Activated CD4-positive, alpha-beta memory T cell treated with anti-CD3 and anti-CD28 coated beads, Interleukin-2, amount 10 ng/mL, durations not matched to agents 7 days and 5 days (primary cell): ENCODE measurements around the gene FOXJ3. TPM values are rescaled to one million over a fixed set of nuclear protein-coding genes. Genes with fewer than 3 reads are reported as not detected.

Source experiments
- CTCF ChIA-PET: fragments of 350-600 bp; sonication (Branson Sonifier 250); formaldehyde crosslinking; loops from one replicate; lab custom pipeline; 2021; ENCODE audit warnings: antibody characterized with exemption, inconsistent platforms; lab: Charles Lee
- POLR2A ChIA-PET: fragments of 350-600 bp; sonication (Branson Sonifier 250); formaldehyde crosslinking; loops from one replicate; lab custom pipeline; 2021; ENCODE audit warnings: antibody characterized with exemption; lab: Charles Lee
- DNase-seq: peaks from one replicate; pipeline ENCODE4 v3.0.0-alpha.2; 2020
- H3K27ac Mint-ChIP-seq: one replicate; pipeline ENCODE4 v1.8.0; 2021; ENCODE audit warnings: mild to moderate bottlenecking, mixed read lengths
- H3K27me3 Mint-ChIP-seq: one replicate; pipeline ENCODE4 v1.8.0; 2021; ENCODE audit warnings: mixed read lengths
- H3K36me3 Mint-ChIP-seq: one replicate; pipeline ENCODE4 v1.8.0; 2021; ENCODE audit warnings: low read depth, mixed read lengths
- H3K4me1 Mint-ChIP-seq: one replicate; pipeline ENCODE4 v1.8.0; 2021; ENCODE audit warnings: mixed read lengths
- H3K4me3 Mint-ChIP-seq: one replicate; pipeline ENCODE4 v1.8.0; 2021; ENCODE audit warnings: mild to moderate bottlenecking, mixed read lengths
- H3K9me3 Mint-ChIP-seq: one replicate; pipeline ENCODE4 v1.8.0; 2021; ENCODE audit warnings: mixed read lengths
- total RNA-seq, 2 experiments: library from RNA; stranded (reverse); gene quantifications; one replicate each; pipeline ENCODE4 v1.2.3, GENCODE V29; 2021

The FOXJ3 gene
- total RNA-seq, 2 experiments from 2014 or later = 44.9 to 47.1 TPM

GRCh38 chr1:42358791-42359190, 23.8 kb upstream of the FOXJ3 start:
- H3K4me1 Mint-ChIP-seq = no peaks in the 10 kb centered on the region
- CTCF ChIA-PET = no interaction called here
- no peak for DNase-seq
- H3K27me3 Mint-ChIP-seq = peaks cover 9% of the 10 kb centered on the region
- POLR2A ChIA-PET = interaction anchor here (0.5 kb wide), 1 partner anchor 25 kb away, joined by 3 read pairs; no protein-coding TSS in a partner anchor
- H3K4me3 Mint-ChIP-seq = no peak overlapping the region
- no peaks in the 10 kb centered on the region for H3K36me3 Mint-ChIP-seq
- no peaks in the 10 kb centered on the region for H3K9me3 Mint-ChIP-seq
- H3K27ac Mint-ChIP-seq = no peak overlapping the region

GRCh38 chr1:42350086-42350485, 15.1 kb upstream of the FOXJ3 start:
- POLR2A ChIA-PET = no interaction called here
- DNase-seq = no peak
- Mint-ChIP-seq H3K27ac (no peak overlapping the region), H3K4me1 (no peaks in the 10 kb centered on the region), H3K9me3 (no peaks in the 10 kb centered on the region), H3K4me3 (no peak overlapping the region), H3K27me3 (peaks cover 28% of the 10 kb centered on the region), H3K36me3 (no peaks in the 10 kb centered on the region)
- CTCF ChIA-PET = interaction anchor here (1.1 kb wide), 1 partner anchor 177 kb away, joined by 3 read pairs; no protein-coding TSS in a partner anchor

- ChIA-PET CTCF (no interaction called here), POLR2A (no interaction called here)
- no peaks in the 10 kb centered on the region for H3K4me1 Mint-ChIP-seq
- peaks cover 29% of the 10 kb centered on the region for H3K27me3 Mint-ChIP-seq
- H3K36me3 Mint-ChIP-seq = no peaks in the 10 kb centered on the region
- H3K9me3 Mint-ChIP-seq = no peaks in the 10 kb centered on the region
- no peak for DNase-seq
- H3K4me3 Mint-ChIP-seq = no peak overlapping the region
- H3K27ac Mint-ChIP-seq = no peak overlapping the region
Measured at GRCh38 chr1:42348498-42348897, 13.5 kb upstream of the FOXJ3 start.

GRCh38 chr1:42343049-42343448, 8.0 kb upstream of the FOXJ3 start:
- no peaks in the 10 kb centered on the region for H3K9me3 Mint-ChIP-seq
- no peak overlapping the region for H3K4me3 Mint-ChIP-seq
- no peaks in the 10 kb centered on the region for H3K36me3 Mint-ChIP-seq
- no peak for DNase-seq
- ChIA-PET CTCF (no interaction called here), POLR2A (no interaction called here)
- no peak overlapping the region for H3K27ac Mint-ChIP-seq
- H3K4me1 Mint-ChIP-seq = peaks cover 10% of the 10 kb centered on the region
- peaks cover 9% of the 10 kb centered on the region for H3K27me3 Mint-ChIP-seq

GRCh38 chr1:42340901-42341300, 5.9 kb upstream of the FOXJ3 start:
- peaks cover 20% of the 10 kb centered on the region for H3K4me1 Mint-ChIP-seq

GRCh38 chr1:42340093-42340492, 5.1 kb upstream of the FOXJ3 start:
- ChIA-PET CTCF (no interaction called here), POLR2A (no interaction called here)
- Mint-ChIP-seq H3K36me3 (peaks cover 5% of the 10 kb centered on the region), H3K9me3 (no peaks in the 10 kb centered on the region), H3K27me3 (peaks cover under 1% of the 10 kb centered on the region), H3K27ac (no peak overlapping the region), H3K4me1 (peaks cover 23% of the 10 kb centered on the region), H3K4me3 (no peak overlapping the region)
- no peak for DNase-seq

More at GRCh38 chr1:42340901-42341300, 5.9 kb upstream of the FOXJ3 start:
- DNase-seq = no peak
- Mint-ChIP-seq H3K4me3 (no peak overlapping the region), H3K36me3 (peaks cover 4% of the 10 kb centered on the region), H3K9me3 (no peaks in the 10 kb centered on the region), H3K27me3 (peaks cover 4% of the 10 kb centered on the region), H3K27ac (no peak overlapping the region)
- CTCF ChIA-PET = interaction anchor here (0.6 kb wide), 1 partner anchor 73 kb away, joined by 5 read pairs; no protein-coding TSS in a partner anchor
- POLR2A ChIA-PET = no interaction called here

- Mint-ChIP-seq H3K4me1 (peaks cover 45% of the 10 kb centered on the region), H3K4me3 (no peak overlapping the region), H3K36me3 (peaks cover 6% of the 10 kb centered on the region), H3K27ac (no peak overlapping the region), H3K27me3 (no peaks in the 10 kb centered on the region), H3K9me3 (no peaks in the 10 kb centered on the region)
- ChIA-PET POLR2A (interaction anchor here (1.3 kb wide), 1 partner anchor 8 kb away, joined by 3 read pairs; no protein-coding TSS in a partner anchor), CTCF (interaction anchor here (0.7 kb wide), 1 partner anchor 509 kb away, joined by 3 read pairs; the partner anchor contains the start of gene ZNF691)
- no peak for DNase-seq
Measured at GRCh38 chr1:42336978-42337377, 1.9 kb upstream of the FOXJ3 start.

GRCh38 chr1:42335809-42336518, 929 bp upstream of the FOXJ3 start:
- DNase-seq = no peak
- Mint-ChIP-seq H3K36me3 (peaks cover 8% of the 10 kb centered on the region), H3K4me1 (peaks cover 47% of the 10 kb centered on the region), H3K4me3 (peak overlapping the region; percentile 86), H3K27ac (peak overlapping the region; percentile 76), H3K27me3 (no peaks in the 10 kb centered on the region), H3K9me3 (no peaks in the 10 kb centered on the region)
- ChIA-PET POLR2A (interaction anchor here (1.0 to 1.3 kb wide), 2 partner anchors 9 to 15 kb away, joined by 3 read pairs; no protein-coding TSS in a partner anchor), CTCF (interaction anchor here (1.1 kb wide), 1 partner anchor 9 kb away, joined by 4 read pairs; no protein-coding TSS in a partner anchor)

- H3K4me1 Mint-ChIP-seq = peaks cover 43% of the 10 kb centered on the region
- no peaks in the 10 kb centered on the region for H3K27me3 Mint-ChIP-seq
- H3K4me3 Mint-ChIP-seq = peak overlapping the region; percentile 92
- peaks cover 12% of the 10 kb centered on the region for H3K36me3 Mint-ChIP-seq
- POLR2A ChIA-PET = interaction anchor here (0.8 to 1.9 kb wide), 8 partner anchors 11 to 348 kb away, joined by 3 to 16 read pairs (median 4); partner anchors contain the start of genes PPCS and YBX1
- DNase-seq = peak; percentile 43
- peak overlapping the region; percentile 84 for H3K27ac Mint-ChIP-seq
- CTCF ChIA-PET = interaction anchor here (0.6 to 1.8 kb wide), 5 partner anchors 12 to 389 kb away, joined by 3 to 15 read pairs (median 3); no protein-coding TSS in a partner anchor
- H3K9me3 Mint-ChIP-seq = no peaks in the 10 kb centered on the region
Measured at GRCh38 chr1:42334240-42335049, 590 bp downstream of the FOXJ3 start.

- Mint-ChIP-seq H3K27me3 (no peaks in the 10 kb centered on the region), H3K4me3 (peak overlapping the region; percentile 92), H3K36me3 (peaks cover 12% of the 10 kb centered on the region), H3K4me1 (peaks cover 44% of the 10 kb centered on the region), H3K27ac (peak overlapping the region; percentile 84), H3K9me3 (no peaks in the 10 kb centered on the region)
- ChIA-PET CTCF (interaction anchor here (1.1 to 1.8 kb wide), 4 partner anchors 11 to 160 kb away, joined by 3 to 15 read pairs (median 4); no protein-coding TSS in a partner anchor), POLR2A (interaction anchor here (0.8 to 1.9 kb wide), 8 partner anchors 11 to 349 kb away, joined by 3 to 16 read pairs (median 4); partner anchors contain the start of genes PPCS and YBX1)
- DNase-seq = no peak
Measured at GRCh38 chr1:42333662-42334239, 1.3 kb downstream of the FOXJ3 start.

- Mint-ChIP-seq H3K27me3 (no peaks in the 10 kb centered on the region), H3K36me3 (peaks cover 12% of the 10 kb centered on the region), H3K9me3 (no peaks in the 10 kb centered on the region), H3K4me3 (no peak overlapping the region), H3K4me1 (peaks cover 44% of the 10 kb centered on the region), H3K27ac (no peak overlapping the region)
- DNase-seq = no peak
- CTCF ChIA-PET = interaction anchor here (1.5 kb wide), 1 partner anchor 12 kb away, joined by 4 read pairs; no protein-coding TSS in a partner anchor
- POLR2A ChIA-PET = interaction anchor here (1.3 to 1.9 kb wide), 3 partner anchors 10 to 124 kb away, joined by 4 to 6 read pairs (median 6); no protein-coding TSS in a partner anchor
Measured at GRCh38 chr1:42332877-42333276, 2.2 kb downstream of the FOXJ3 start.

- no peak for DNase-seq
- H3K4me3 Mint-ChIP-seq = no peak overlapping the region
- H3K4me1 Mint-ChIP-seq = peaks cover 37% of the 10 kb centered on the region
- H3K36me3 Mint-ChIP-seq = peaks cover 9% of the 10 kb centered on the region
- H3K27me3 Mint-ChIP-seq = no peaks in the 10 kb centered on the region
- CTCF ChIA-PET = interaction anchor here (1.6 kb wide), 1 partner anchor 14 kb away, joined by 3 read pairs; no protein-coding TSS in a partner anchor
- no peak overlapping the region for H3K27ac Mint-ChIP-seq
- POLR2A ChIA-PET = no interaction called here
- H3K9me3 Mint-ChIP-seq = no peaks in the 10 kb centered on the region
Measured at GRCh38 chr1:42330215-42330614, 4.8 kb downstream of the FOXJ3 start.
